BJ (cell line): ENCODE results near the gene SYNJ2. TPM values are rescaled to one million over a fixed set of nuclear protein-coding genes. Genes with fewer than 3 reads are reported as not detected.

Experiments
- CTCF ChIA-PET: fragments of 350-600 bp; formaldehyde crosslinking; extraction: SDS; loops from one replicate; lab custom pipeline; 2021; ENCODE audit warnings: antibody characterized with exemption, inconsistent platforms; lab: Yijun Ruan, JAX
- POLR2A ChIA-PET: fragments of 300-600 bp; sonication (Branson Sonifier 250); formaldehyde crosslinking; extraction: SDS; loops from one replicate; lab custom pipeline; 2021; ENCODE audit warnings: antibody characterized with exemption; lab: Charles Lee
- DNase-seq: peaks from one replicate; pipeline ENCODE4 v3.0.0-alpha.2; 2011; ENCODE audit warnings: low read depth
- H3K27me3 ChIP-seq: 2 replicates; pipeline ENCODE4 v1.6.0; 2011; ENCODE audit warnings: low read length; ENCODE audit not compliant: control insufficient read depth, insufficient read depth
- H3K36me3 ChIP-seq: 2 replicates; pipeline ENCODE4 v1.5.1; 2011; ENCODE audit warnings: low read length; ENCODE audit not compliant: control insufficient read depth, insufficient read depth
- H3K4me3 ChIP-seq: 2 replicates; pipeline ENCODE4 v1.5.1; 2011; ENCODE audit warnings: low read depth, mild to moderate bottlenecking, control low read depth, low read length
- polyA plus RNA-seq: library from polyadenylated mRNA; depleted of rRNA; stranded (reverse); fragments of >200 nt; gene quantifications from 2 replicates; pipeline ENCODE4 v1.2.3, GENCODE V29; 2011
- TF ChIP-seq, protein P1 (sequence below): IDR thresholded peaks from 2 replicates; pipeline ENCODE4 v1.5.1; 2011; ENCODE audit warnings: low read depth, mild to moderate bottlenecking, control low read depth, inconsistent platforms, low read length, moderate library complexity; ENCODE audit not compliant: insufficient read depth

Gene SYNJ2
- polyA plus RNA-seq, 1 experiment, result 29.9 TPM

DNA sequence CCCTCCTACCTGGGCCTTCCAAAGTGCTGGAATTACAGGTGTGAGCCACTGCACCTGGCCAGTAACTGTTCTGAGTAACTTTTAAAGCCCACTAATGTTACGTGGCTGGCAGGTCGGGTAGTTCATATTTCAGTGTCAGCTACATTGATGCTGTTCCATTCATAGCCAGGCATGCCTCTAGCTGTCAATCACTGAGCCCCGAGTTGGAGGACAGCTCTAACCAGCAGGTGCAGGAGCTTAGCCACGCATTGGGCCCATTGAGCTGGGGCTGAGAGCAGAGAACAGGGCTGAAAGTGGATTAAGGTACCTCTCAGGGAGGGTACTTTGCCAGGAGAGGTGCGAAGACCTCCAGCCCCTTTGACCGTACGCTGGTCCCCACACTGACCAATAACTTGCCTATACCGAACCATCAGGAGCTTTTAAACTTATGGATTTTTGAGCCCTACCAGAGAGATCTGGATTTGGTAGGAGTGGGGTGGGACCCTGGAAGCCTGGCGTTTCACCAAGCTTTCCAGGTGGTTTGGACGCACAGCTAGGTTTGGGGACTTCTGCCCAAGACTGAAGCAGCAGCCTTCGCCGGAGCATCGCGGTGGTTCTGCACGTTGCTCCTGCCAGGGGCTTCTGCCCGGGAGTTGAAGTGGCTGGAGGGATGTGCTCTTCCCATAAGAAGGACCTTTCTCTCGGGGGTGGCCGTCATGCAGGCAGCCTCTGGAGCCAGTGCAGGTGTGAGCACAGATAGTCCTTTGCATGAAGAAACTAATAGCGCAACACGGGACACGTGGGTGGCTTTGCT lies 103.8 kb downstream of the SYNJ2 start:
- CTCF ChIA-PET, result interaction anchor here (0.6 to 1.4 kb wide), 5 partner anchors 9 to 323 kb away, joined by 3 to 9 read pairs (median 4); partner anchors contain the start of gene SYNJ2
- H3K4me3 ChIP-seq, result no peak overlapping the region
- TF ChIP-seq, protein P1, sequence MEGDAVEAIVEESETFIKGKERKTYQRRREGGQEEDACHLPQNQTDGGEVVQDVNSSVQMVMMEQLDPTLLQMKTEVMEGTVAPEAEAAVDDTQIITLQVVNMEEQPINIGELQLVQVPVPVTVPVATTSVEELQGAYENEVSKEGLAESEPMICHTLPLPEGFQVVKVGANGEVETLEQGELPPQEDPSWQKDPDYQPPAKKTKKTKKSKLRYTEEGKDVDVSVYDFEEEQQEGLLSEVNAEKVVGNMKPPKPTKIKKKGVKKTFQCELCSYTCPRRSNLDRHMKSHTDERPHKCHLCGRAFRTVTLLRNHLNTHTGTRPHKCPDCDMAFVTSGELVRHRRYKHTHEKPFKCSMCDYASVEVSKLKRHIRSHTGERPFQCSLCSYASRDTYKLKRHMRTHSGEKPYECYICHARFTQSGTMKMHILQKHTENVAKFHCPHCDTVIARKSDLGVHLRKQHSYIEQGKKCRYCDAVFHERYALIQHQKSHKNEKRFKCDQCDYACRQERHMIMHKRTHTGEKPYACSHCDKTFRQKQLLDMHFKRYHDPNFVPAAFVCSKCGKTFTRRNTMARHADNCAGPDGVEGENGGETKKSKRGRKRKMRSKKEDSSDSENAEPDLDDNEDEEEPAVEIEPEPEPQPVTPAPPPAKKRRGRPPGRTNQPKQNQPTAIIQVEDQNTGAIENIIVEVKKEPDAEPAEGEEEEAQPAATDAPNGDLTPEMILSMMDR, result no peak
- H3K27me3 ChIP-seq, result no peaks in the 10 kb centered on the region
- POLR2A ChIA-PET, result no interaction called here
- H3K36me3 ChIP-seq, result peaks cover 36% of the 10 kb centered on the region
- DNase-seq, result no peak

DNA sequence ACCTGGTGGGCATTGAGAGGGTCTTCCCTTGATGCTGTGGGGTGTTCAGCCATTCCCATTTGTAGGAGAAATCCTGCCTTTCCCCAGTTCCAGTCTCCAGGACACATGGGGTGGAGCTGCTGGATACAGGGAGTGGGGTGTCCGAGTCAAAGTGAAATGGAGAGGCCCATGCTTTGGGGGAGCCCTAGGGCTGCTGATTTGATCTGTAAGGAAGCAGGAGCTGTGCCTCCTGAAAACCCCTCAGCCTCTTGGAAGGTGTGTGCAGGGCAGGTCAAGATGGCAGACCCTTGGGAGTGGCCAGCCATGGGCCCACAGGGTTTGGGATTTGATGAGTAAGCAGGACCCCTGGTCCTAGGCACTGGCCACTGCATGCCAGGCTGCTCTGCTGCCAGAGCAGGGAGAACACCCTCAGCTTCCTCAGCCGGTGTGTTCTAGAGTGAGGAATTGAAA lies 104.4 kb downstream of the SYNJ2 start:
- DNase-seq, result no peak
- POLR2A ChIA-PET, result interaction anchor here (0.6 kb wide), 1 partner anchor 94 kb away, joined by 3 read pairs; no protein-coding TSS in a partner anchor
- TF ChIP-seq, protein P1, result no peak
- H3K27me3 ChIP-seq, result no peaks in the 10 kb centered on the region
- no peak overlapping the region for H3K4me3 ChIP-seq
- peaks cover 30% of the 10 kb centered on the region for H3K36me3 ChIP-seq
- CTCF ChIA-PET, result interaction anchor here (0.7 to 1.4 kb wide), 5 partner anchors 10 to 323 kb away, joined by 3 to 9 read pairs (median 4); partner anchors contain the start of gene SYNJ2

DNA sequence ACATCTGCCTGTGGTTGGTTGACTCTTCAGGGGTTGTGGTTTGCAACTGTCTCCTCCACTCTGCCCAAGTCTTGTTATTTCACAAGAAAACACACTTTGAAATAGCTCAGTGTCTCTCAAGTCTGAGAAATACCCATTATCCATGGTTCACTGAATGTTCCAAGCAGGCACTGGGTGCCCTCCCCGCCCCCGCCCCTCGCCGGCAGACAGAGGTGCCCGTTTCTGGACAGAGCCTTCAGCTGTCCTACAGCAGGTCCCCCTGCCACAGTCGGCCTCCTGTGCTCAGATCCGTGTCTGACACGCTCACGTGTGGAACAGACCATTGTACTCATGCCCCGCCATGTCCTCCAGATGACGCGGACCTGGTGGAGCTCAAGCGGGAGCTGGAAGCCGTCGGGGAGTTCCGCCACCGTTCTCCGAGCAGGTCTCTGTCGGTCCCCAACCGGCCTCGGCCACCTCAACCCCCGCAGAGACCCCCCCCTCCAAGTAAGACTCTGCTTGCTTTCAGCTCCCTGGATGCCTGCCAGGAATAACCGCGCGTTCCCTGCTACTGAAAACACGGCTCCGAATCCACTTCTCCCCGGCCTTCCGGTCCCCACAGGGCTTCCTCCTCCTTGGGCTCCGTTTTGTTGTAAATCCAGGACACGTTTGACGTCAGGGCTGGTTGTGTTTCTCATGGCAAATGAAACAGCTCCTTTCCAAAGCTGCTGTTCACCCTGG lies 105.0 kb downstream of the SYNJ2 start:
- H3K36me3 ChIP-seq, result peaks cover 27% of the 10 kb centered on the region
- TF ChIP-seq, protein P1, result no peak
- ChIA-PET POLR2A (interaction anchor here (0.6 kb wide), 2 partner anchors 60 to 94 kb away, joined by 3 read pairs; no protein-coding TSS in a partner anchor), CTCF (interaction anchor here (0.6 to 1.4 kb wide), 7 partner anchors 10 to 324 kb away, joined by 3 to 9 read pairs (median 3); partner anchors contain the start of gene SYNJ2)
- no peak overlapping the region for H3K4me3 ChIP-seq
- H3K27me3 ChIP-seq, result no peaks in the 10 kb centered on the region
- DNase-seq, result peak; percentile 65

DNA sequence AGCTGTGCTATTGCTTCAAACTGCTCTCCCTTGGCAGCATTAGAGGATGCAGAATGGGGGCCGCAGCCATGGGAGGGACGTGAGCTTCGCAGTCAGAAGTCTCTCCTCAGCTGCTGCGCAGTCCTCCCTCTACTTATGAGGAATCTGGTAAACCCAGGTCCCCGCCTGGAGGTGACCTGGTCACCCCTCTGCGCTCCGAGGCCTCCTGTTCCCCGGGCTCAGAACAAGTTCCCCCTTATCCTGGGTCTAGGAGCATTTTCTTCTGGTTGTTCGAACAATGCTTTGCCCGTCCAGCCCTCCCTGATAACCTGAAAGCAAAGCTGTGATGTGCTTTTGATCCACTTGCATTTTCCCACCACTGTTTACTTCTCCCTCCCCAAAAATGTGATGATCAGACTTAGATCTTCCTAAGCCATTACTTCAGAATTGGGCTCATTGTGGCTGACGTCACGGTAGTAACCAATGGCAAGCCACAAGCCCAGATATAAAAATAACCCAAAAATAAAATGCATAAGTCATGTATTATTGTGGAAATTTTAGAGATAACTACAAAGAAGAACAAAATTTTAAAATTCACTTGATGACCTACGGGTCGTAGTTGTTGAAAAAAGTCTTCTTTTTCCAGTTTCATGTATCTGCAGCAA lies 105.7 kb downstream of the SYNJ2 start:
- Histone ChIP-seq H3K36me3 (peaks cover 30% of the 10 kb centered on the region), H3K4me3 (no peak overlapping the region), H3K27me3 (no peaks in the 10 kb centered on the region)
- TF ChIP-seq, protein P1, result no peak
- no peak for DNase-seq
- ChIA-PET CTCF (interaction anchor here (0.6 to 1.4 kb wide), 5 partner anchors 9 to 106 kb away, joined by 3 to 9 read pairs (median 4); partner anchors contain the start of gene SYNJ2), POLR2A (no interaction called here)
